ENCODE results near the gene RSAD2. TPM values are rescaled to one million over a fixed set of nuclear protein-coding genes. Genes with fewer than 3 reads are reported as not detected.

The RSAD2 gene
- polyA plus RNA-seq, 1 donor from 2014 or later = 1.2 TPM

DNA sequence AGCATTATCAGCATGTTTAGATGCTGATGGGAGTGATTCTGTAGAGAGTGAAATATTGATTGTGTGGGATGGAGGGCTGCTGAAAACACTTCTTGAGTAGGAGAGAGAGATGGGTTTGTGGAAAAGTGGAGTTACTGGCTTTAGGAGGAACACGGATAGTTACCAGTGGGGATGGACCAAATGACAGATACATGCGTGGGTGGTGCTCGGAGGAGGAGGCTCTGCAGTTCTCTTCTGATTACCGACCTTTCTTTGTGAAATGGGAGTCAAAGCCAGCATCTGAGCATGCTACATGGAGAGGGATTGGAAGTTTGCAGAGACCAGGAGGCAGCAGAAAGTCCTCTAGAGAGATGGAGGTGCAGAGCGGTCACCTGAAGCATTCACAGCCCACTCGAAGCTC, 65.9 kb downstream of the RSAD2 start:
- Histone ChIP-seq H2AFZ (ENCODE audit: low read depth, low read length) (no peak overlapping the region), H3K9ac (ENCODE audit: low read length) (no peak overlapping the region), H3K27me3 (ENCODE audit: insufficient read depth, low read depth, low read length) (no peaks in the 10 kb centered on the region), H3K27ac (ENCODE audit: low read length) (no peak overlapping the region), H3K9me3 (ENCODE audit: low read length) (no peaks in the 10 kb centered on the region), H3K36me3 (ENCODE audit: insufficient read depth, low read length) (peaks cover 9% of the 10 kb centered on the region), H3K79me2 (replicated peaks; ENCODE audit: insufficient read depth, low read length) (peaks cover 9% of the 10 kb centered on the region), H3K9me2 (ENCODE audit: insufficient read depth, low read length) (no peaks in the 10 kb centered on the region), H3F3A (ENCODE audit: insufficient read depth, low read length, poor library complexity, severe bottlenecking) (no peaks in the 10 kb centered on the region), H4K20me1 (ENCODE audit: insufficient read depth) (no peaks in the 10 kb centered on the region), H3K4me3 (ENCODE audit: low read length) (no peak overlapping the region), H3K4me2 (ENCODE audit: low read length) (no peak overlapping the region)
- TF ChIP-seq MXI1 (conservative IDR thresholded peaks at IDR 0.05; ENCODE audit: poor library complexity, severe bottlenecking) (no peak), RAD21 (conservative IDR thresholded peaks at IDR 0.05) (no peak), SMC3 (conservative IDR thresholded peaks at IDR 0.05; ENCODE audit: poor library complexity) (no peak), EP300 (conservative IDR thresholded peaks at IDR 0.05; ENCODE audit: poor library complexity, severe bottlenecking) (no peak), POLR2AphosphoS5 (IDR thresholded peaks at IDR 0.05) (no peak), TAF1 (IDR thresholded peaks at IDR 0.05; ENCODE audit: low read depth) (no peak), EZH2 (IDR thresholded peaks at IDR 0.05; ENCODE audit: borderline replicate concordance, insufficient read depth, low read length, poor library complexity, severe bottlenecking) (no peak)
- TF ChIP-seq, protein P1, sequence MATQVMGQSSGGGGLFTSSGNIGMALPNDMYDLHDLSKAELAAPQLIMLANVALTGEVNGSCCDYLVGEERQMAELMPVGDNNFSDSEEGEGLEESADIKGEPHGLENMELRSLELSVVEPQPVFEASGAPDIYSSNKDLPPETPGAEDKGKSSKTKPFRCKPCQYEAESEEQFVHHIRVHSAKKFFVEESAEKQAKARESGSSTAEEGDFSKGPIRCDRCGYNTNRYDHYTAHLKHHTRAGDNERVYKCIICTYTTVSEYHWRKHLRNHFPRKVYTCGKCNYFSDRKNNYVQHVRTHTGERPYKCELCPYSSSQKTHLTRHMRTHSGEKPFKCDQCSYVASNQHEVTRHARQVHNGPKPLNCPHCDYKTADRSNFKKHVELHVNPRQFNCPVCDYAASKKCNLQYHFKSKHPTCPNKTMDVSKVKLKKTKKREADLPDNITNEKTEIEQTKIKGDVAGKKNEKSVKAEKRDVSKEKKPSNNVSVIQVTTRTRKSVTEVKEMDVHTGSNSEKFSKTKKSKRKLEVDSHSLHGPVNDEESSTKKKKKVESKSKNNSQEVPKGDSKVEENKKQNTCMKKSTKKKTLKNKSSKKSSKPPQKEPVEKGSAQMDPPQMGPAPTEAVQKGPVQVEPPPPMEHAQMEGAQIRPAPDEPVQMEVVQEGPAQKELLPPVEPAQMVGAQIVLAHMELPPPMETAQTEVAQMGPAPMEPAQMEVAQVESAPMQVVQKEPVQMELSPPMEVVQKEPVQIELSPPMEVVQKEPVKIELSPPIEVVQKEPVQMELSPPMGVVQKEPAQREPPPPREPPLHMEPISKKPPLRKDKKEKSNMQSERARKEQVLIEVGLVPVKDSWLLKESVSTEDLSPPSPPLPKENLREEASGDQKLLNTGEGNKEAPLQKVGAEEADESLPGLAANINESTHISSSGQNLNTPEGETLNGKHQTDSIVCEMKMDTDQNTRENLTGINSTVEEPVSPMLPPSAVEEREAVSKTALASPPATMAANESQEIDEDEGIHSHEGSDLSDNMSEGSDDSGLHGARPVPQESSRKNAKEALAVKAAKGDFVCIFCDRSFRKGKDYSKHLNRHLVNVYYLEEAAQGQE (IDR thresholded peaks at IDR 0.05; ENCODE audit: borderline replicate concordance) = no peak
- TF ChIP-seq, protein P2, sequence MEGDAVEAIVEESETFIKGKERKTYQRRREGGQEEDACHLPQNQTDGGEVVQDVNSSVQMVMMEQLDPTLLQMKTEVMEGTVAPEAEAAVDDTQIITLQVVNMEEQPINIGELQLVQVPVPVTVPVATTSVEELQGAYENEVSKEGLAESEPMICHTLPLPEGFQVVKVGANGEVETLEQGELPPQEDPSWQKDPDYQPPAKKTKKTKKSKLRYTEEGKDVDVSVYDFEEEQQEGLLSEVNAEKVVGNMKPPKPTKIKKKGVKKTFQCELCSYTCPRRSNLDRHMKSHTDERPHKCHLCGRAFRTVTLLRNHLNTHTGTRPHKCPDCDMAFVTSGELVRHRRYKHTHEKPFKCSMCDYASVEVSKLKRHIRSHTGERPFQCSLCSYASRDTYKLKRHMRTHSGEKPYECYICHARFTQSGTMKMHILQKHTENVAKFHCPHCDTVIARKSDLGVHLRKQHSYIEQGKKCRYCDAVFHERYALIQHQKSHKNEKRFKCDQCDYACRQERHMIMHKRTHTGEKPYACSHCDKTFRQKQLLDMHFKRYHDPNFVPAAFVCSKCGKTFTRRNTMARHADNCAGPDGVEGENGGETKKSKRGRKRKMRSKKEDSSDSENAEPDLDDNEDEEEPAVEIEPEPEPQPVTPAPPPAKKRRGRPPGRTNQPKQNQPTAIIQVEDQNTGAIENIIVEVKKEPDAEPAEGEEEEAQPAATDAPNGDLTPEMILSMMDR (IDR thresholded peaks at IDR 0.05; ENCODE audit: poor library complexity, severe bottlenecking) = no peak

DNA sequence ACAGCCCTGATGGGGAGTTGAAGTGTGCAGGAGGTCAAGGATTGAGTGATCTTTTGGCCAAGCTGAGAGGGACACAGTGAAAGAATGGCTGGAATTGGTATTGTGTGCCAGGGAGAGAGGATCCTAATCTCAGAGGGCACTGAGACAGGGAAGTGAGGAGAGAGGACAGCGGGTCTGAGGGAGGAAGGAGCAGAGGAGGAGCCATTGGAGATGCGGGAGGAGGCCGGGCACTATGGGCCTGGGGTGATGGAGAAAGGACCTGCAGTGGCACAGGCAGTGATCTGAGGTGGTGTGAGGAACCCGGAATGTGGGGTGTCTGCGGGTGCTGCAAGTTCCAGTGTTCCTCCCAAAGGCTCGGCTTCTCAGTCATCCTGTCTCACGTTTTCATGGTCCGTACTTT, 66.4 kb downstream of the RSAD2 start:
- H3K27me3 ChIP-seq (ENCODE audit: insufficient read depth, low read depth, low read length) = no peaks in the 10 kb centered on the region
- no peaks in the 10 kb centered on the region for H3K9me2 ChIP-seq (ENCODE audit: insufficient read depth, low read length)
- H2AFZ ChIP-seq (ENCODE audit: low read depth, low read length) = no peak overlapping the region
- H3K4me3 ChIP-seq (ENCODE audit: low read length) = no peak overlapping the region
- H3K4me2 ChIP-seq (ENCODE audit: low read length) = no peak overlapping the region
- H3K9me3 ChIP-seq (ENCODE audit: low read length) = no peaks in the 10 kb centered on the region
- no peak overlapping the region for H3K9ac ChIP-seq (ENCODE audit: low read length)
- peaks cover 4% of the 10 kb centered on the region for H3K79me2 ChIP-seq (replicated peaks; ENCODE audit: insufficient read depth, low read length)
- no peaks in the 10 kb centered on the region for H4K20me1 ChIP-seq (ENCODE audit: insufficient read depth)
- no peak for TF ChIP-seq RAD21 (conservative IDR thresholded peaks at IDR 0.05)
- TF ChIP-seq, protein P1 (IDR thresholded peaks at IDR 0.05; ENCODE audit: borderline replicate concordance) = no peak
- no peak for TF ChIP-seq EZH2 (IDR thresholded peaks at IDR 0.05; ENCODE audit: borderline replicate concordance, insufficient read depth, low read length, poor library complexity, severe bottlenecking)
- TF ChIP-seq, protein P2 (IDR thresholded peaks at IDR 0.05; ENCODE audit: poor library complexity, severe bottlenecking) = no peak
- TF ChIP-seq SMC3 (conservative IDR thresholded peaks at IDR 0.05; ENCODE audit: poor library complexity) = no peak
- no peak for TF ChIP-seq EP300 (conservative IDR thresholded peaks at IDR 0.05; ENCODE audit: poor library complexity, severe bottlenecking)
- no peak for TF ChIP-seq TAF1 (IDR thresholded peaks at IDR 0.05; ENCODE audit: low read depth)
- no peak for TF ChIP-seq MXI1 (conservative IDR thresholded peaks at IDR 0.05; ENCODE audit: poor library complexity, severe bottlenecking)
- TF ChIP-seq POLR2AphosphoS5 (IDR thresholded peaks at IDR 0.05) = no peak
- peaks cover 9% of the 10 kb centered on the region for H3K36me3 ChIP-seq (ENCODE audit: insufficient read depth, low read length)
- H3K27ac ChIP-seq (ENCODE audit: low read length) = no peak overlapping the region
- H3F3A ChIP-seq (ENCODE audit: insufficient read depth, low read length, poor library complexity, severe bottlenecking) = no peaks in the 10 kb centered on the region

Measured in neural cell (in vitro differentiated cells).